Esophagus muscularis mucosa (tissue), 4 donors: ENCODE data around the gene CLEC16A.

ENCODE experiments used
- CTCF ChIP-seq, 3 experiments: fragments of 200-600 bp in 2 of 3; fragments of 450-650 bp in 1 of 3; sonication (generic) in 2 of 3; IDR thresholded peaks; one replicate each; pipeline ENCODE4 v1.5.1; 2017 to 2019; ENCODE audit warnings: antibody characterized with exemption in 3 of 3, mild to moderate bottlenecking in 2 of 3, moderate library complexity in 1 of 3
- EP300 ChIP-seq: sonication (generic); formaldehyde crosslinking; IDR thresholded peaks from one replicate; pipeline ENCODE4 v1.6.1; 2017; ENCODE audit warnings: antibody characterized with exemption
- POLR2A ChIP-seq: fragments of 450-650 bp; IDR thresholded peaks from one replicate; pipeline ENCODE4 v1.6.1; 2017; ENCODE audit warnings: antibody characterized with exemption, moderate library complexity, mild to moderate bottlenecking, low read depth
- POLR2AphosphoS5 ChIP-seq, 2 donors: sonication (generic); formaldehyde crosslinking; IDR thresholded peaks; one replicate each; pipeline ENCODE4 v1.6.1; 2017; ENCODE audit warnings: antibody characterized with exemption in 2 of 2

GRCh38 chr16:10926867-10927266, 17.5 kb upstream of the CLEC16A start:
- TF ChIP-seq CTCF (IDR thresholded peaks at IDR 0.05), result no peak
- no peak for TF ChIP-seq POLR2AphosphoS5 (IDR thresholded peaks at IDR 0.05)
- no peak for TF ChIP-seq POLR2A
- no peak for TF ChIP-seq EP300
